KBM-7 (cell line): Measurements from ENCODE around the gene SULT2B1.
A peak's percentile ranks its signal among the peaks of the same experiment; 100 is the strongest.

Source experiments
- DNase-seq: peaks from one replicate; pipeline ENCODE4 v3.0.0-alpha.2; 2015
- in situ Hi-C: fragments of 300-500 bp; cut with MboI; formaldehyde crosslinking; loops from 2 replicates; pipeline ENCODE4 v1.14.3; 2020; ENCODE audit warnings: low sequenced_read_pairs, low pct_unique_long_range_greater_than_20kb, mixed read lengths

SULT2B1 gene

GRCh38 chr19:48638831-48639381, 86.9 kb downstream of the SULT2B1 start:
- in situ Hi-C loops, result no loop called here
- no peak for DNase-seq

- in situ Hi-C loops, result no loop called here
- no peak for DNase-seq
Measured at GRCh38 chr19:48639483-48640375, 87.8 kb downstream of the SULT2B1 start.

- in situ Hi-C loops, result no loop called here
- no peak for DNase-seq
Measured at GRCh38 chr19:48641850-48642249, 89.9 kb downstream of the SULT2B1 start.

- no peak for DNase-seq
- in situ Hi-C loops, result no loop called here
Measured at GRCh38 chr19:48642862-48643261, 90.9 kb downstream of the SULT2B1 start.

- in situ Hi-C loops, result no loop called here
Measured at GRCh38 chr19:48644355-48644754, 92.4 kb downstream of the SULT2B1 start.

GRCh38 chr19:48644839-48645619, 93.1 kb downstream of the SULT2B1 start:
- in situ Hi-C loops, result no loop called here
- peak; percentile 82 for DNase-seq

More at GRCh38 chr19:48644355-48644754, 92.4 kb downstream of the SULT2B1 start:
- DNase-seq, result no peak

GRCh38 chr19:48645620-48646000, 93.6 kb downstream of the SULT2B1 start:
- no peak for DNase-seq
- in situ Hi-C loops, result no loop called here

- DNase-seq, result peak; percentile 88
- in situ Hi-C loops, result no loop called here
Measured at GRCh38 chr19:48646001-48646721, 94.2 kb downstream of the SULT2B1 start, which contains the start of gene CA11. TSS of gene CA11 (minus strand) at chr19:48646187. CDS start at chr19:48645632, 555 bp downstream.

GRCh38 chr19:48646722-48647216, 94.8 kb downstream of the SULT2B1 start:
- in situ Hi-C loops, result no loop called here
- DNase-seq, result no peak

GRCh38 chr19:48648134-48648533, 96.2 kb downstream of the SULT2B1 start:
- in situ Hi-C loops, result no loop called here

More at GRCh38 chr19:48648134-48648533, 96.2 kb downstream of the SULT2B1 start:
- DNase-seq, result no peak
